Glutamatergic neuron (in vitro differentiated cells): ENCODE measurements around the gene CCT2. TPM values are rescaled to one million over a fixed set of nuclear protein-coding genes. Genes with fewer than 3 reads are reported as not detected.
"Not testable (repeated sequence)": the region's sequence is repeated elsewhere in the genome, so short reads cannot be mapped to it uniquely, and the experiment has no call there.

Experiments
- DNase-seq: peaks from one replicate; pipeline ENCODE4 v3.0.0; 2022
- H3K27ac Mint-ChIP-seq: one replicate; pipeline ENCODE4 v1.8.0; 2020; ENCODE audit warnings: mild to moderate bottlenecking, mixed read lengths, inconsistent platforms; ENCODE audit not compliant: unreplicated experiment
- H3K27me3 Mint-ChIP-seq: one replicate; pipeline ENCODE4 v1.8.0; 2020; ENCODE audit warnings: mild to moderate bottlenecking, moderate library complexity, mixed read lengths, inconsistent platforms; ENCODE audit not compliant: unreplicated experiment
- H3K36me3 Mint-ChIP-seq: one replicate; pipeline ENCODE4 v1.8.0; 2020; ENCODE audit warnings: mild to moderate bottlenecking, mixed read lengths, inconsistent platforms; ENCODE audit not compliant: unreplicated experiment
- H3K4me1 Mint-ChIP-seq: one replicate; pipeline ENCODE4 v1.8.0; 2020; ENCODE audit warnings: mild to moderate bottlenecking, low read depth, mixed read lengths, inconsistent platforms; ENCODE audit not compliant: unreplicated experiment
- H3K4me3 Mint-ChIP-seq: one replicate; pipeline ENCODE4 v1.8.0; 2020; ENCODE audit warnings: mild to moderate bottlenecking, mixed read lengths, inconsistent platforms; ENCODE audit not compliant: unreplicated experiment
- H3K9me3 Mint-ChIP-seq: one replicate; pipeline ENCODE4 v1.8.0; 2020; ENCODE audit warnings: mild to moderate bottlenecking, moderate library complexity, mixed read lengths, inconsistent platforms; ENCODE audit not compliant: unreplicated experiment
- CTCF ChIP-seq: fragments of 200-600 bp; sonication (generic); IDR thresholded peaks from one replicate; pipeline ENCODE4 v1.5.0; 2021; ENCODE audit not compliant: partially characterized antibody, unreplicated experiment
- total RNA-seq: library from RNA; stranded (reverse); fragmentation: NEBNext Ultra II Directional; extraction: Animal tissue kit (Norgen Biotek cat#: 25700); gene quantifications from one replicate; pipeline ENCODE4 v1.2.1, GENCODE V29; 2021; ENCODE audit not compliant: unreplicated experiment

CCT2 gene
- total RNA-seq, 1 donor from 2014 or later = 298 TPM

- no peak overlapping the region for H3K4me3 Mint-ChIP-seq
- H3K36me3 Mint-ChIP-seq = no peaks in the 10 kb centered on the region
- no peaks in the 10 kb centered on the region for H3K4me1 Mint-ChIP-seq
- no peak for DNase-seq
- no peaks in the 10 kb centered on the region for H3K27me3 Mint-ChIP-seq
- H3K9me3 Mint-ChIP-seq = peaks cover 1% of the 10 kb centered on the region
- H3K27ac Mint-ChIP-seq = no peak overlapping the region
- no peak for TF ChIP-seq CTCF
These were observed 13.0 kb downstream of the CCT2 start for GRCh38 chr12:69598174-69598753.

GRCh38 chr12:69600804-69601203 is 15.5 kb downstream of the CCT2 start:
- Mint-ChIP-seq H3K27me3 (no peaks in the 10 kb centered on the region), H3K9me3 (peaks cover 1% of the 10 kb centered on the region), H3K27ac (no peak overlapping the region), H3K4me3 (no peak overlapping the region), H3K36me3 (no peaks in the 10 kb centered on the region), H3K4me1 (peaks cover 3% of the 10 kb centered on the region)
- no peak for DNase-seq
- no peak for TF ChIP-seq CTCF

- Mint-ChIP-seq H3K27me3 (no peaks in the 10 kb centered on the region), H3K4me3 (no peak overlapping the region), H3K27ac (no peak overlapping the region), H3K9me3 (peaks cover 1% of the 10 kb centered on the region), H3K36me3 (no peaks in the 10 kb centered on the region), H3K4me1 (peaks cover 3% of the 10 kb centered on the region)
- no peak for TF ChIP-seq CTCF
- no peak for DNase-seq
These were observed 16.9 kb downstream of the CCT2 start for GRCh38 chr12:69601962-69602685.

- no peak for DNase-seq
- H3K4me1 Mint-ChIP-seq = peaks cover 3% of the 10 kb centered on the region
- H3K36me3 Mint-ChIP-seq = no peaks in the 10 kb centered on the region
- peaks cover 1% of the 10 kb centered on the region for H3K9me3 Mint-ChIP-seq
- H3K4me3 Mint-ChIP-seq = no peak overlapping the region
- no peaks in the 10 kb centered on the region for H3K27me3 Mint-ChIP-seq
- H3K27ac Mint-ChIP-seq = no peak overlapping the region
- TF ChIP-seq CTCF = no peak
These were observed 17.7 kb downstream of the CCT2 start for GRCh38 chr12:69602954-69603353.

GRCh38 chr12:69603556-69603955 is 18.3 kb downstream of the CCT2 start:
- H3K4me3 Mint-ChIP-seq, DNase-seq, H3K4me1 Mint-ChIP-seq, H3K27me3 Mint-ChIP-seq, H3K36me3 Mint-ChIP-seq, H3K9me3 Mint-ChIP-seq, H3K27ac Mint-ChIP-seq: not testable (repeated sequence)

- not testable (repeated sequence) for H3K4me1 Mint-ChIP-seq, H3K27me3 Mint-ChIP-seq, H3K4me3 Mint-ChIP-seq, H3K27ac Mint-ChIP-seq, H3K9me3 Mint-ChIP-seq, DNase-seq, H3K36me3 Mint-ChIP-seq
These were observed 19.0 kb downstream of the CCT2 start for GRCh38 chr12:69604275-69604674.
